ENCODE measurements around the gene TXNRD1. TPM values are rescaled to one million over a fixed set of nuclear protein-coding genes. Genes with fewer than 3 reads are reported as not detected.

Gene TXNRD1
- total RNA-seq, 2 donors from 2014 or later, result 33.5 to 47.2 TPM

- no peaks in the 10 kb centered on the region for H3K27me3 Mint-ChIP-seq
- H3K4me1 Mint-ChIP-seq, result peaks cover 16% of the 10 kb centered on the region
Observed at GRCh38 chr12:104355630-104356029, 140.1 kb downstream of the TXNRD1 start.

GRCh38 chr12:104356231-104357115 lies 140.9 kb downstream of the TXNRD1 start:
- peaks cover 13% of the 10 kb centered on the region for H3K4me1 Mint-ChIP-seq

More at GRCh38 chr12:104355630-104356029, 140.1 kb downstream of the TXNRD1 start:
- H3K9me3 ChIP-seq (ENCODE audit: control insufficient read depth, low read length, poor library complexity, severe bottlenecking), result no peaks in the 10 kb centered on the region
- peak overlapping the region; percentile 76 for H3K27ac Mint-ChIP-seq
- DNase-seq (no peak), ATAC-seq (no peak)
- peaks cover 3% of the 10 kb centered on the region for H3K36me3 Mint-ChIP-seq (ENCODE audit: low read depth)
- no peak overlapping the region for H3K4me3 Mint-ChIP-seq

GRCh38 chr12:104357421-104357952 lies 141.9 kb downstream of the TXNRD1 start:
- Mint-ChIP-seq H3K27ac (peak overlapping the region; percentile 56), H3K4me1 (peaks cover 13% of the 10 kb centered on the region), H3K4me3 (no peak overlapping the region), H3K27me3 (no peaks in the 10 kb centered on the region), H3K36me3 (ENCODE audit: low read depth) (no peaks in the 10 kb centered on the region)
- no peak for DNase-seq
- H3K9me3 ChIP-seq (ENCODE audit: control insufficient read depth, low read length, poor library complexity, severe bottlenecking), result no peaks in the 10 kb centered on the region
- no peak for ATAC-seq

More at GRCh38 chr12:104356231-104357115, 140.9 kb downstream of the TXNRD1 start:
- H3K4me3 Mint-ChIP-seq, result no peak overlapping the region
- no peak for DNase-seq
- no peak for ATAC-seq
- no peaks in the 10 kb centered on the region for H3K27me3 Mint-ChIP-seq
- peak overlapping the region; percentile 76 for H3K27ac Mint-ChIP-seq
- no peaks in the 10 kb centered on the region for H3K9me3 ChIP-seq (ENCODE audit: control insufficient read depth, low read length, poor library complexity, severe bottlenecking)
- H3K36me3 Mint-ChIP-seq (ENCODE audit: low read depth), result no peaks in the 10 kb centered on the region

- no peaks in the 10 kb centered on the region for H3K27me3 Mint-ChIP-seq
- peak; percentile 29 to 57 (median 33) for DNase-seq
- ATAC-seq, result peak; percentile 95
- H3K36me3 Mint-ChIP-seq (ENCODE audit: low read depth), result no peaks in the 10 kb centered on the region
- H3K4me3 Mint-ChIP-seq, result no peak overlapping the region
- H3K27ac Mint-ChIP-seq, result no peak overlapping the region
- H3K9me3 ChIP-seq (ENCODE audit: control insufficient read depth, low read length, poor library complexity, severe bottlenecking), result no peaks in the 10 kb centered on the region
- H3K4me1 Mint-ChIP-seq, result peaks cover 13% of the 10 kb centered on the region
Observed at GRCh38 chr12:104358353-104359003, 142.9 kb downstream of the TXNRD1 start.

GRCh38 chr12:104359216-104359615 lies 143.6 kb downstream of the TXNRD1 start:
- Mint-ChIP-seq H3K27ac (no peak overlapping the region), H3K4me3 (no peak overlapping the region), H3K36me3 (ENCODE audit: low read depth) (no peaks in the 10 kb centered on the region), H3K4me1 (peaks cover 13% of the 10 kb centered on the region), H3K27me3 (no peaks in the 10 kb centered on the region)
- no peaks in the 10 kb centered on the region for H3K9me3 ChIP-seq (ENCODE audit: control insufficient read depth, low read length, poor library complexity, severe bottlenecking)
- DNase-seq (no peak), ATAC-seq (no peak)

- Mint-ChIP-seq H3K4me1 (peaks cover 13% of the 10 kb centered on the region), H3K27ac (peak overlapping the region; percentile 2), H3K4me3 (no peak overlapping the region), H3K27me3 (no peaks in the 10 kb centered on the region), H3K36me3 (ENCODE audit: low read depth) (no peaks in the 10 kb centered on the region)
- no peaks in the 10 kb centered on the region for H3K9me3 ChIP-seq (ENCODE audit: control insufficient read depth, low read length, poor library complexity, severe bottlenecking)
- no peak for ATAC-seq
- no peak for DNase-seq
Observed at GRCh38 chr12:104360157-104360556, 144.6 kb downstream of the TXNRD1 start.

- Mint-ChIP-seq H3K4me1 (peaks cover 11% of the 10 kb centered on the region), H3K27me3 (no peaks in the 10 kb centered on the region), H3K36me3 (ENCODE audit: low read depth) (no peaks in the 10 kb centered on the region), H3K4me3 (no peak overlapping the region), H3K27ac (no peak overlapping the region)
- DNase-seq (no peak), ATAC-seq (no peak)
- H3K9me3 ChIP-seq (ENCODE audit: control insufficient read depth, low read length, poor library complexity, severe bottlenecking), result no peaks in the 10 kb centered on the region
Observed at GRCh38 chr12:104360983-104361707, 145.6 kb downstream of the TXNRD1 start.

- Mint-ChIP-seq H3K4me1 (no peaks in the 10 kb centered on the region), H3K36me3 (ENCODE audit: low read depth) (no peaks in the 10 kb centered on the region), H3K27ac (no peak overlapping the region), H3K4me3 (no peak overlapping the region), H3K27me3 (no peaks in the 10 kb centered on the region)
- DNase-seq (no peak), ATAC-seq (no peak)
- no peaks in the 10 kb centered on the region for H3K9me3 ChIP-seq (ENCODE audit: control insufficient read depth, low read length, poor library complexity, severe bottlenecking)
Observed at GRCh38 chr12:104365921-104366410, 150.4 kb downstream of the TXNRD1 start.

- no peaks in the 10 kb centered on the region for H3K36me3 Mint-ChIP-seq (ENCODE audit: low read depth)
- DNase-seq (no peak), ATAC-seq (no peak)
- no peaks in the 10 kb centered on the region for H3K9me3 ChIP-seq (ENCODE audit: control insufficient read depth, low read length, poor library complexity, severe bottlenecking)
- no peaks in the 10 kb centered on the region for H3K27me3 Mint-ChIP-seq
- no peak overlapping the region for H3K4me3 Mint-ChIP-seq
- H3K27ac Mint-ChIP-seq, result no peak overlapping the region
- peaks cover 4% of the 10 kb centered on the region for H3K4me1 Mint-ChIP-seq
Observed at GRCh38 chr12:104369708-104370107, 154.1 kb downstream of the TXNRD1 start.

- no peaks in the 10 kb centered on the region for H3K9me3 ChIP-seq (ENCODE audit: control insufficient read depth, low read length, poor library complexity, severe bottlenecking)
- H3K27me3 Mint-ChIP-seq, result no peaks in the 10 kb centered on the region
- ATAC-seq, result no peak
- H3K4me3 Mint-ChIP-seq, result no peak overlapping the region
- peaks cover 4% of the 10 kb centered on the region for H3K4me1 Mint-ChIP-seq
- no peak overlapping the region for H3K27ac Mint-ChIP-seq
- H3K36me3 Mint-ChIP-seq (ENCODE audit: low read depth), result no peaks in the 10 kb centered on the region
- no peak for DNase-seq
Observed at GRCh38 chr12:104371043-104371870, 155.7 kb downstream of the TXNRD1 start.

GRCh38 chr12:104372061-104372720 lies 156.6 kb downstream of the TXNRD1 start:
- DNase-seq, result no peak
- no peaks in the 10 kb centered on the region for H3K36me3 Mint-ChIP-seq (ENCODE audit: low read depth)
- peak overlapping the region; percentile 31 for H3K4me3 Mint-ChIP-seq
- peak overlapping the region; percentile 70 for H3K27ac Mint-ChIP-seq
- peak; percentile 83 for ATAC-seq
- no peaks in the 10 kb centered on the region for H3K27me3 Mint-ChIP-seq
- peaks cover 4% of the 10 kb centered on the region for H3K4me1 Mint-ChIP-seq
- no peaks in the 10 kb centered on the region for H3K9me3 ChIP-seq (ENCODE audit: control insufficient read depth, low read length, poor library complexity, severe bottlenecking)

All from T-helper 17 cell (primary cell).